GM19239 (cell line): Measurements from ENCODE around the gene CALCOCO2.
A peak's percentile ranks its signal among the peaks of the same experiment; 100 is the strongest.
"Not testable (repeated sequence)": the region's sequence is repeated elsewhere in the genome, so short reads cannot be mapped to it uniquely, and the experiment has no call there.

Experiments used
- DNase-seq: peaks from one replicate; pipeline ENCODE4 v3.0.0; 2011; ENCODE audit warnings: low spot score; ENCODE audit not compliant: insufficient read length
- FAIRE-seq: peaks from 2 replicates; lab custom pipeline; 2011; peaks lifted over from hg19 to GRCh38; lab: Jason Lieb, UNC

Gene CALCOCO2

DNA sequence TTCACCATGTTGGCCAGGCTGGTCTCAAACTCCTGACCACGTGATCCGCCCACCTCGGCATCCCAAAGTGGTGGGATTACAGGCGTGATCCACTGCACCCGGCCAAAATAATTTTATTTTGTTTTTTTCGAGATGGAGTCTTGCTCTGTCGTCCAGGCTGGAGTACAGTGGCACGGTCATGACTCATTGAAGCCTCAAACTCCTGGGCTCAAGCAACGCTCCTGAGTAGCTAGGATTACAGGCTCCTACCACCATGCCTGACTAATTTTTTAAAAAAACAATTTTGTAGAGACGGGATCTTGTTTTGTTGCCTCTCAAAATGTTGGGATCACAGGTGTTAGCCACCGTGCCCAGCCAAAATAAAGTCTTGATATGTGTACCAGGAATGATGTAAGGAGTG lies 11.4 kb upstream of the CALCOCO2 start:
- DNase-seq = no peak
- no peak for FAIRE-seq

DNA sequence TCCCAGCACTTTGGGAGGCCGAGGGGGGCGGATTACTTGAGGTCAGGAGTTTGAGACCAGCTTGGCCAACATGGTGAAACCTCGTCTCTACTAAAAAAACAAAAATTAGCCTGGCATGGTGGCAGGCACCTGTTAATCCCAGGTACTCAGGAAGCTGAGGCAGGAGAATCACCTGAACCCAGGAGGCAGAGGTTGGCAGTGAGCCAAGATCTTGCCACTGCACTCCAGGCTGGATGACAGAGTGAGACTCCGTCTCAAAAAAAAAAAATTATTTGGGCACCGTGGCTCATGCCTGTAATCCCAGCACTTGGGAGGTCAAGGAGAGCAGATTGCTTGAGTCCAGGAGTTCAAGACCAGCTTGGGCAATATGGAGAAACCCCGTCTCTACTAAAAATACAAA lies 9.9 kb upstream of the CALCOCO2 start:
- FAIRE-seq, DNase-seq: not testable (repeated sequence)

DNA sequence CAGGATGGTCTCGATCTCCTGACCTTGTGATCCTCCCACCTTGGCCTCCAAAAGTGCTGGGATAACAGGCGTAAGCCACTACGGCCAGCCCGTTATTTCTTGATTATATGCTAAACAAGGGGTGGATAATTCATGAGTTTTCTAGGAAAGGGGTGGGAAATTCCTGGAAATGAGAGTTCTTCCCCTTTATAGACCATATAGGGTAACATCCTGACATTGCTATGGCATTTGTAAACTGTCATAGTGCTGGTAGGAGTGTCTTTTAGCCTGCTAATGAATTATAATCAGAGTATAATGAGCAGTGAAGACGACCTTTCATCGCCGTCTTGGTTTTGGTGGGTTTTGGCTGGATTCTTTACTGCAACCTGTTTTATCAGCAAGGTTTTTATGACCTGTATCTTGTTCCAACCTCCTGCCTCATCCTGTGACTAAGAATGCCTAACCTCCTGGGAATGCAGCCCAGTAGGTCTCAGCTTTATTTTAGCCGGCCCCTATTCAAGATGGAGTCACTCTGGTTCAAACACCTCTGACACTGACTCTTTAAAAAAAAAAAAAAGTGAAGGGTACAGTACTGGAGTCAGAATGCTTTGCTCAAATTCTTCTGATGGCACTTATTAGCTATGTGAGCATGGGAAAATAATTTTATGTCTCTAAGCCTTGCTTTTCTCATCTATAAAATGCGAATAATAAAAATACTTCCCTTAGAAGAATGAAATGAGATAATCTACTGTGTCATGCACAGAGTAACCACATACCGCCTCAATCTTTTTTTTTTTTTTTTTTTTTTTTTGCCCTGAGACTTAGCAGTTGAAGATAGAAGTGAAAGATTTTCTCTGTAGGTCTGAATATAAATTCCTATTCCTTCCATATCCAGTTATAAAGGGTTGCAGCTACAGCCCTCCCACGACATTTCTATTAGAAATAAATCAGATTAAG lies 5.1 kb upstream of the CALCOCO2 start:
- no peak for FAIRE-seq
- DNase-seq = no peak

DNA sequence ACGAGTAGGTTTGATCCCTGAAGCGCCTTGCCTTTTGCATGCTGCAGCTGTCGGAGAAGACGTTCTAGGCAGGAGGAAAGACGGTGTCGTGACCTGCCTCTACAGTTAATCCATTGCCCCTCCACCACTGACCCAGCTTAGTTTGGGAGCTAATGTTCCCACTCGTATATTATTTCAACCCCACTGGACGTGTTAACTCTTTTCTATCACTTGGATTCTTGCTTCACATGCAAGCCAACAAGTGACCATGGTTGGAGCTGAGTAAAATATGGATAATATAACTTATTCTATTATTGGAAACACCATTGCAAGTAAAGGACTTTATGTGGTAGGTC lies 681 bp downstream of the CALCOCO2 start:
- DNase-seq (no peak), FAIRE-seq (no peak)

DNA sequence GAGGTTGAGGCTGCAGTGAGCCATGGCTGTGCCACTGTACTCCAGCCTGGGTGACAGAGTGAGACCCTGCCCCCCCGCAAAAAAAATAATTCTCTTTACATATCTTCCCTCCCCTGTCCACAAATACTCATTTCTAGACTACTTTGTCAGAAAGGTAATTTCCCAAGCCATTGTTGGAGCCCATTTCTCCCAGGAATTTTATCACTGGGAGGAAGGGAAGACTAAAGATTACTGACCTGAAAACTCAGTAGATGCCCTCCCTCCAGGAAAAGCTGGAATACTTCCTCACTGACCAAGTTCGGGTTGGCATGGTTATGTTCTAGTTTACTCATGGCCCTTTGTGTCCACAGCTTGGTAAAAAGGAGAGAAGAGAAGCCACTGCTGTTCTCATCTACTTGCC lies 4.1 kb downstream of the CALCOCO2 start:
- DNase-seq (no peak), FAIRE-seq (no peak)

DNA sequence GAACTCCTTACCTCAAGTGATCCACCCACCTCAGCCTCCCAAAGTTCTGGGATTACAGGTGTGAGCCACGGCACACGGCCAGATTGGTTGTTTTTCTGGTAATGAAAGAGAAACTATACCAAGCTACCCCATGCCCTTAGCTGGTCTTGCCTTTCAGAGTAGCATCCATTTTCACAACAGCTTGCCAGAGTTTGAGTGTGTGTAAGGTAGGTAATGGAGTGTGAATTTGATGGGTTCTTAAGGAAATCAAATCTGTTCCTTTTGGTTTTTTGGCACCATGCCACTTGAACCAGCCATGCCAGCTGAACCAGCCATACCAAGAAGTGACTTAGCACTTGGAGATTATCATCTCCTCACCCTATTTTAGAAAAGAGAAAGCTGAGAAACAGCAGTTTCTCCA lies 5.1 kb downstream of the CALCOCO2 start:
- peak; percentile 62 for FAIRE-seq
- no peak for DNase-seq

DNA sequence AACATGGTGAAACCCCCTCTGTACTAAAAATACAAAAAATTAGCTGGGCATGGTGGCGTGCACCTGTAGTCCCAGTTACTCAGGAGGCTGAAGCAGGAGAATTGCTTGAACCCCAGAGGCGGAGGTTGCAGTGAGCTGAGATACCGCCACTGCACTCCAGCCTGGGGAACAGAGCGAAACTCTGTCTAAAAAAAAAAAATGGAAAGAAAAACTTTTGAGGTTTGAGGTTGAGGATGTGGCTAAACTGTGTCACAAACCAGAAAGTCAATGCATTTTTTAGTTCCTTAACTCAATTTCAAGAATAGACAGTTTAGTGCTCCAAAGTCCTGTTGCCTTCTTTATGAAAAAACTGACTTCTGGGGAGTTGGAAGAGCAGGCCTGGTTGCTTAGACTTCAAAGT lies 6.6 kb downstream of the CALCOCO2 start:
- not testable (repeated sequence) for DNase-seq, FAIRE-seq

DNA sequence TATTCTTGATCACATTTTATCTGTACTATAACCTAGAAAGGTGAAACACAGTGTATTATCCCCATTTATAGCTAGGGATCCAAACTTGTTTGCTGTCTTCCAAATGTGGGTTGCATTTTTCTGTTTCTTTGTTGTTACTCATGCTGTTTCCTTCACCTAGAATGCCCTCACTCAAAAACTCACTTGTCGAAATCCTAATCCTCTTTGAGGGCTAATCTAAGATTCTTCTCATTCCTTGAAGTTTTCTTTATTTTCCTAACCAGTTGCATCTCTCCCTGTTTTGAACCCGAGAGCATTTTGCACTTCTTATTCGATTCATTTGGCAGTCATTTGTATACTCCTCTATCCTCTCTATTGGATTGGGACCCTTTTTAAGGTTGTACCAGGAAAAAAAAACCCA lies 9.6 kb downstream of the CALCOCO2 start:
- FAIRE-seq = no peak
- DNase-seq = no peak

DNA sequence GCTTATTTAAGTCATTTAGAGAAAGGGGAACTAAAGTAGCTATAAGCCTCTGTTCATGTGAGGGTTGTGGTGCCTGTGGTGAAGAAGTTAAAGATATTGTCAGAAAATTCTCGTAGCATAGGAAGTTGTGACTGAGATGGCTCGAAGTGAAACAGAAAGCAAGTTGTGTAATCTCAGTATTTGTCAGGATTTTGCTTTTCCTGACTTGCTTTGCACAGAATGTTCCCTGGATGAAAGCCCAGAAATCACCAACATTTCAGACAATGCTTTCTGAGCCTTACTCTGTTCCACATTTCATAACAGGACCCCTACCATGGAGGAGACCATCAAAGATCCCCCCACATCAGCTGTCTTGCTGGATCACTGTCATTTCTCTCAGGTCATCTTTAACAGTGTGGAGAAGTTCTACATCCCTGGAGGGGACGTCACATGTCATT lies 10.6 kb downstream of the CALCOCO2 start:
- DNase-seq (peak; percentile 51), FAIRE-seq (peak; percentile 97)

DNA sequence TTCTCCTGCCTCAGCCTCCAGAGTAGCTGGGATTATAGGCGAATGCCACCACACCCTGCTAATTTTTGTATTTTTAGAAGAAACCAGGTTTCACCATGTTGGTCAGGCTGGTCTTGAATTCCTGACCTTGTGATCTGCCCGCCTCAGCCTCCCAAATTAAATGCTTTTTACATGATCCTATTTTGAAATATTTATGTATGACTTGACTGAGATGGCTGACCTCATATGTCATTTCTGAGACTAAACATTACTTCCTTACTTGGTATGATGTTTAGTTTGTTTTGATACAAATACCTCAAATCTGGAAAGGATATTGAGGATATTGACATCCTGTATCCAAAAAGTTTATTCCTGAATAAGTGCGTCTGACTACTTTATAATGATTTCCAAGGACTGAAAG lies 11.9 kb downstream of the CALCOCO2 start:
- DNase-seq (no peak), FAIRE-seq (no peak)

DNA sequence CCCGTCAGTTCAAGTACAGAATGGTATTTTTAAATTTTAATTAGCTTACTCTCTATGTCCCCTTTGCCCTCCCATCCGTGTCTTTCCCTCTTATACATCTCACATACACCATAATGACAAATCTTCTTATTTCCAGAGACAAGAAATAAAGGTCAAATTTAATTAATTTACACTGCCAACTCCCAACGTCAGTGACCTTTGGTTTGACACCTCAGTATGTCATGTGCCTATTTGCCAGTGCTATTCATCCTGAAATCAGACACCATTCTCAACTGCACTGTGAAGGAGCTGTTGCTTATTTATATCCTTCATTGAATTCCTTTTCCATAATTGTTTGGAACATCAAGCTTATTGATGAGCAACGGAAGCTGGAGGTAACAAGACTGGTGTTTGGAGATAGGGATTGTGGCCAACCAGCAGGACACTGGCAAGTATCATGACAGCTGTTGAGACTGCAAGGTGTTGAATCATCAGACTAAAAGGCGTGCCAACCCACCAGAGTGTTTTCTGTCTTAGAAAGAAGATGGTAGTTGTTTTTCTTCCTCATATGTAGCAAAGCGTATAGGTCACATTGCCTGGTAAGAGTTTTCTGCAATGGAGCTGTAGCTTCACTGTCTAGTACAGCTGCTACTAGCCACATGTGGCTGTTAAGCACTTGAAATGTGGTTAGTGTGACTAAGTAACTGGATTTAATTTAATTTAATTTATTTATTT lies 12.5 kb downstream of the CALCOCO2 start:
- no peak for DNase-seq
- no peak for FAIRE-seq

DNA sequence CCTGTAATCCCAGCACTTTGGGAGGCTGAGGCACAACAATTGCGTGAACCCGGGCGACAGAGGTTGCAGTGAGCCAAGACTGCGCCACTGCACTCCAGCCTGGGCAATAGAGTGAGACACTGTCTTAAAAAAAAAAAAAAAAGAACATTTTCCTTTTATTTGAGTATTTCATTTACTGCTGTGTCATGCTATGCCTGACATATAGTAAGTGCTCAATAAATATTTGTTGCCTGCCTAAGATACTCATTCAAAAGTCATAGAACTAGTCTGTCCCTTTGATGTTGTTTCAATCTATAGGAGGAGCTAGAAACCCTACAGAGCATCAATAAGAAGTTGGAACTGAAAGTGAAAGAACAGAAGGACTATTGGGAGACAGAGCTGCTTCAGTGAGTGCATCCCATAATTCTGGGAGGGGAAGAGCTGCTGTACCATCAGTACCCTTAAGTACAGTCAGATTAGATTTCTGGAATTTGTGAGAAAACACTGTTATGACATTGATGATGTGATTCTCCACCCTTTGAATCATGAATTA lies 20.0 kb downstream of the CALCOCO2 start:
- DNase-seq (no peak), FAIRE-seq (no peak)

DNA sequence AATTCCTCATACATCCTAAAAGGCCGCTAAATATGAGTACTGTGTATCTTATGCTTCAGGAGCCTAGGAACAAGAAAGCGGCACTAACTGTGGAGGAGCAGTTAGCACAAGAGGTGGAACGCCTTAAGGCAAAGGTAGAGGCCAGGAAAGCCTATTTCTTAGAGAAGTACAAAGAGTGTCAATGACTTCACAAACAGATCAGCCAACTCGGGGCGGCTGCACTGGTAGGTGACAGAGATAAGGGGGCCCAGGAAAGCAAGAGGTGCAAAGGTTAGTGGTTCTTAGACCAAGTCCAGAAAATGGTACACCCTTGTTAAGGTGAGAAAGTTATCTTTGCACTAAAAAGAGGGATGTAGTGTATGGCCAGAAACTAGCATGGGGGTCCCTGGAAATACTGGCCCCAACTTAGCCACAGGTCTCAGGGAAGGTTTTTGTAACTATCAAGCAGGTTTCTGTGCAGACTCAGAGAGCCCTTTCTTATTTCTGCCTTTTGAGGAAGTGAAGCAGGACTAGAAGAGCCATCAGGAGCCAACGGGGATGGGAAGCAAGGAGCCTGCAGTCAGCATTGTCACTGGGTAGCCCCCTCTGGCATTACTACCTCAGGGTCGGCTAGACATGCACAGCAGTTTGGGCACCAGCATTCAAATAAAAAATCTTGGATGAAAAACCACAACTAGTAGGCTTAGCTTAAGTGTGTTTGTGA lies 24.1 kb downstream of the CALCOCO2 start:
- FAIRE-seq (no peak), DNase-seq (no peak)

DNA sequence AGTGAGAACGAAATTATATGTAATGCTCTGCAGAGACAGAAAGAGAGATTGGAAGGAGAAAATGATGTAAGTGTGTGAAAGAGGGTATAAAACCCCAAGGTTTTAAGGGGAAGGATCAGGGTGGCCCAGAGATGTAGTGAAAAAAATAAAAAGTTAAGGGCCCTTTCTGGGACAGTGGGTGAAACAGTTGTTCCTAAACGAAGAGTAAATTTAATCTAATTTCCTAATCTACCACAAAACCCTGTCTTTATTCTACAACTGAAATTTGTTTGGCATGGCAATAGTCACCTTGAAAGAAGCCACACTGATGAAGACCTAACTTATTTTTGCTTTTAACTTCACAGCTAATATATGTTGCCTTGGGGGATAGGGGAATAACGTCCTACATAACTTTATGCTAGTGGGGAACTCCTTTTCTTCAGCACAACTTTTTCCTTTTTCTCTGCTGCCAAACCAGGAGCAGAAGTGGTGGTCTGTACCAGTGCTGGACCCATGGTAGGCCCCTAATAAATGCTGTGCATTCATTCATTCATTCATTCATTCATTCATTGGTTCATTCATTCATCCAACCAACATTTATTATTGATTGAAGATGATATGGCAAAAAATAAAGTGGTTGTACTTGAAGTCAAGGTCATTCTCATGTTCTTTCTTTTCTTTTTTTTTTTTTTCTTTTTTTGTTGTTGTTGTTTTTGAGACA lies 25.4 kb downstream of the CALCOCO2 start:
- FAIRE-seq (no peak), DNase-seq (no peak)

DNA sequence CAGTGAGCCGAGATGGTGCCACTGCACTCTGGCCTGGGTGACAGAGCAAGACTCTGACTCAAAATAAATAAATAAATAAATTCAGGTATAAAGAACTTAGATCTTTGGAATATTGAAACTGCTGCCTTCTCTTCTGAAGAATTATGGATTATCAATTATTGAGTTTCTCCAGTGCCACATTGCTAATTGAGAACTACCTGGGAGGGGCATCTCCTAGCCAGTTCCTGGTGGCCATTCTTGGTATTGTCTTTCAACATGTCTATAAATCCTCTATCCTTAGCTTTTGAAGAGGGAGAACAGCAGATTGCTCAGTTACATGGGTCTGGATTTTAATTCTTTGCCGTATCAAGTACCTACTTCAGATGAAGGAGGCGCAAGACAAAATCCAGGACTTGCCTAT lies 29.2 kb downstream of the CALCOCO2 start:
- FAIRE-seq (no peak), DNase-seq (no peak)

DNA sequence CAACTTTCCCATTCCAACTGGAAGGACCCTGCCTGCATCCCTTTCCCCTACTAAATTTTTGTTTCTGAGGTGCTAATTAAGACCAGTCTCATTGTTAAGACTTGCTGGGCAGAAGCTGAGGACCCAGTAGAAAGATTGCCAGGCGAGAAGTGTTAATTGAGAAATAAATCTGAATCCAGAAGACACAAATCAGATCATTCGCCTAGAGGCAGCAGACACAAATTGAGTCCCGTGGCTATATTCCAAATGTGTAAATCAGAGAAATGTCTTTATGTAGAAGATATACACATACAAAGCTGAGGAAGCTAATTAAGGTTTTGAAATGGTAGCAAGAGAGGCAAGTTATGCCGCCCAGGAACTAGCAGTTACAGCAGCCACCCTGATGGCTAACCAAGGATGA lies 29.6 kb downstream of the CALCOCO2 start:
- no peak for DNase-seq
- no peak for FAIRE-seq

DNA sequence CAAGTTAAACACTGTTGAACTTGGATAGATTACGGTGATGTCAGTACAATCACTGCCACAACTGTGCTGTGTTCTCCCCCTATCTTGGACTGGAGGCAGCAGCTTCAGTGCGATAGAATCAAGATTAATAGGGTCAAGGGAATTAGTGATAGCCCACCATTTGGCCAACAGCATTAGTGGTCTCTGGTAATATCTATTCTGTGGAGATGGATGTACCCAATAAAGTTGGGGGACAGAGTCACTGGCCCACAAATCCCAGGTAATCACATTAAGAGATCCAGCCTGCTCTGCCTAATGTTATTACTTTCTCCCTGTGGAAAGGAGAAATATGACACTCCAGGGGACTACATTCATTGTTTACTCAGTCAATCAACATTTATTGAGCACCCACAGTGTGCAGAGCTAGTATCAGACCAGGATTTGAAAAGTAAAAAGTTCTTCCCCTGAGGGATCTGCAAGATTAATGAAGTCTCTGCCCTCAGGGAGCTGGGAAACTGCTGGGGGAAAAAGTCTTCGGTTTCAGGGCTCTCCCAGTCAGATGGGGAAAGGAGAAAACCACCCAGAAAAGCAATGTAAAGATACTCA lies 38.2 kb downstream of the CALCOCO2 start:
- DNase-seq = no peak
- no peak for FAIRE-seq

DNA sequence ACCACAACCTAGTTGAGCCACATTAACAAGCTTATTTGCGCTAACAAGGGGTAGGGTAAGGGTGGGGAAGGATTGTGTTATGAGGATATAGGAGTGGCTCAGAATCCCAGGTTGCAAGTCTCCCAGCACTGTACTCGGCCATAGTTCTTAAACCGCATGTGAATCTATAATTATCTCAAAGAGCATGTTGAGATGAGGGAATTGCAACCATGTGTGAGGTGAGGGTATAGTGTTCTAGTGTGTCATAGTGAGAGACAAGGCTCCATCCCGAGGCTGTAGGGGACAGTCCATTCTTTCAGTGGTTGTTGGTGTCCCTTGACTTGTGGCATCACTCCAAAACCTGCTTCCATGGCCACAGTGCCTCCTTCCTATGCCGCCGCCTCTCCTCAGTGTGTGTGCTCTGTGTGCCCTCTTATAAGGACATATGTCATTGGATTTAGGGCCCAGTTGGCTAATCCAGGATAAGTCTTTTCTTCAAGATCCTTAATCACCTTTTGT lies 39.0 kb downstream of the CALCOCO2 start:
- no peak for DNase-seq
- no peak for FAIRE-seq

DNA sequence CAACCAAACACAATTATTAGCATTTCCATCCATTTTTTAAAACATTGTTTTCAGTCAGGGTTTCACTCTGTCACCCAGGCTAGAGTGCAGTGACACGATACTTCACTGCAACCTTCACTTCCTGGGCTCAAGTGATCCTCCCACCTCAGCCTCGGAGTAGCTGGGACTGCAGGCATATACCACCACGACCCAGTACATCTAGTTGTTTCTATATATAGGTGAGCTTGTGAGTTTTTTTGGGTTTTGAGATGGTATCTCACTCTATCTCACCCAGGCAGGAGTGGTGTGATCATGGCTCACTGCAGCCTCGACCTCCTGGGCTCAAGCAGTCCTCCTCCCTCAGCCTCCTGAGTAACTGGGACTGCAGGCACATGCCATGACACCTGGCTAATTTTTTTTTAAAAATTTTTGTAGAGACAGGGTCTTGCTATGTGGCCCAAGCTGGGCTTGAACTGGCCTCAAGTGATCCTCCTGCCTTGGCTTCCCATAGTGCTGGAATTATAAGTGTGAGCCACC lies 40.3 kb downstream of the CALCOCO2 start:
- FAIRE-seq = no peak

More for the DNA sequence above, 40.3 kb downstream of the CALCOCO2 start:
- DNase-seq = no peak
